H7 (cell line): ENCODE data around the gene ERGIC1. TPM values are rescaled to one million over a fixed set of nuclear protein-coding genes. Genes with fewer than 3 reads are reported as not detected.
"Not testable (repeated sequence)": the region's sequence is repeated elsewhere in the genome, so short reads cannot be mapped to it uniquely, and the experiment has no call there.

ENCODE experiments used
- DNase-seq: peaks from one replicate; pipeline ENCODE4 v3.0.0; 2012
- H3K27me3 ChIP-seq: 2 replicates; pipeline ENCODE4 v1.6.0; 2011; ENCODE audit warnings: mild to moderate bottlenecking, low read length; ENCODE audit not compliant: control insufficient read depth, insufficient read depth
- H3K36me3 ChIP-seq: replicated peaks from 2 replicates; pipeline ENCODE4 v1.5.1; 2011; ENCODE audit warnings: low read length; ENCODE audit not compliant: control insufficient read depth, insufficient read depth
- H3K4me3 ChIP-seq: 2 replicates; pipeline ENCODE4 v1.5.1; 2011; ENCODE audit warnings: low read depth, mild to moderate bottlenecking, control low read depth, low read length, moderate library complexity; ENCODE audit not compliant: insufficient read depth
- total RNA-seq: library from RNA; depleted of rRNA; stranded (reverse); fragments of >200 nt; shearing (Covaris generic); gene quantifications from 2 replicates; pipeline ENCODE4 v1.2.3, GENCODE V29; 2014

The ERGIC1 gene
- total RNA-seq, 1 experiment from 2014 or later = 102 TPM

DNA sequence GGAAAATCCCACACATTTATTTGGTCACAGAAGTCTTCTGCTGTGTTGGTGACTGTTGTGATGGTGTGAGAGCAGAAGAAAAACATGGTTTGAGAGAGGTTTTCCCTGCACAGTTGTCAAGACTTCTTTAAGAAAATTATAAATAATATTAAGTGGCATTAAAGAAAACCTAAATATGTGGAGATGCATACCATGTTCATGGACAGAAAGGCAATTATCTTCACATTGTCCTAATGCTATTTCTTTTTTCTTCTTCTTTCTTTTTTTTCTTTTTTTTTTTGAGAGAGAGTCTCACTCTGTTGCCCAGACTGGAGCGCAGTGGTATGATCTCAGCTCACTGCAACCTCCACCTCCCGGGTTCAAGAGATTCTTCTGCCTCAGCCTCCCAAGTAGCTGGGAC, 24.3 kb upstream of the ERGIC1 start:
- H3K27me3 ChIP-seq = no peaks in the 10 kb centered on the region
- no peak for DNase-seq
- no peak overlapping the region for H3K4me3 ChIP-seq
- H3K36me3 ChIP-seq = no peaks in the 10 kb centered on the region

GRCh38 chr5:172810996-172811395, 23.1 kb upstream of the ERGIC1 start:
- not testable (repeated sequence) for H3K27me3 ChIP-seq, H3K4me3 ChIP-seq, DNase-seq, H3K36me3 ChIP-seq

DNA sequence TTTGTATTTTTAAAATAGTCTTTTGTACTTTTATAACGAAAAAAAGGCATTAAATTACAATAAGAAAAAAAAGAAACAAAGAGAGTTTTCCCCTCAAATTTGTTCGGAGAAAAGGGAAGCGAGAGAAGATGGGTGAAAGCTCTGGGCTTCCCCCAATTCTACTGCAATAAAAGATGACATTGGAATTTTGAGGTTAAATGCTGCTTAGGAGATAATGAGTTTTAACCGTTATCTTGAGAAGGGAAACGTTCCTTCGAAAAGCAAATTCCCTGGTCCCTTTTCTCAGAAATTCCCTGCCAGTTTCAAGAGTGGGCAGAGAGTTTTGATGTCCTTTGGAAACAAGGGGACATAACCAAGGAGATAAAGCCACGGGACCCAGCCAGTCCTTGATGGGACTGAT, 18.4 kb upstream of the ERGIC1 start:
- no peaks in the 10 kb centered on the region for H3K36me3 ChIP-seq
- DNase-seq = no peak
- no peaks in the 10 kb centered on the region for H3K27me3 ChIP-seq
- no peak overlapping the region for H3K4me3 ChIP-seq

GRCh38 chr5:172816925-172817562, 17.0 kb upstream of the ERGIC1 start:
- DNase-seq = no peak
- Histone ChIP-seq H3K36me3 (no peaks in the 10 kb centered on the region), H3K4me3 (no peak overlapping the region), H3K27me3 (peaks cover 2% of the 10 kb centered on the region; the same call in 1 of the 2 replicates)

GRCh38 chr5:172817664-172818063, 16.4 kb upstream of the ERGIC1 start:
- DNase-seq = no peak
- no peak overlapping the region for H3K4me3 ChIP-seq
- H3K36me3 ChIP-seq = no peaks in the 10 kb centered on the region
- peaks cover 2% of the 10 kb centered on the region; the same call in 1 of the 2 replicates for H3K27me3 ChIP-seq

GRCh38 chr5:172818081-172818480, 16.0 kb upstream of the ERGIC1 start:
- no peak for DNase-seq
- Histone ChIP-seq H3K36me3 (no peaks in the 10 kb centered on the region), H3K4me3 (no peak overlapping the region)

GRCh38 chr5:172819569-172819968, 14.5 kb upstream of the ERGIC1 start:
- no peak overlapping the region for H3K4me3 ChIP-seq
- H3K36me3 ChIP-seq = no peaks in the 10 kb centered on the region
- peaks cover 2% of the 10 kb centered on the region; the same call in 1 of the 2 replicates for H3K27me3 ChIP-seq
- DNase-seq = no peak

More at GRCh38 chr5:172818081-172818480, 16.0 kb upstream of the ERGIC1 start:
- H3K27me3 ChIP-seq = peaks cover 2% of the 10 kb centered on the region; the same call in 1 of the 2 replicates

DNA sequence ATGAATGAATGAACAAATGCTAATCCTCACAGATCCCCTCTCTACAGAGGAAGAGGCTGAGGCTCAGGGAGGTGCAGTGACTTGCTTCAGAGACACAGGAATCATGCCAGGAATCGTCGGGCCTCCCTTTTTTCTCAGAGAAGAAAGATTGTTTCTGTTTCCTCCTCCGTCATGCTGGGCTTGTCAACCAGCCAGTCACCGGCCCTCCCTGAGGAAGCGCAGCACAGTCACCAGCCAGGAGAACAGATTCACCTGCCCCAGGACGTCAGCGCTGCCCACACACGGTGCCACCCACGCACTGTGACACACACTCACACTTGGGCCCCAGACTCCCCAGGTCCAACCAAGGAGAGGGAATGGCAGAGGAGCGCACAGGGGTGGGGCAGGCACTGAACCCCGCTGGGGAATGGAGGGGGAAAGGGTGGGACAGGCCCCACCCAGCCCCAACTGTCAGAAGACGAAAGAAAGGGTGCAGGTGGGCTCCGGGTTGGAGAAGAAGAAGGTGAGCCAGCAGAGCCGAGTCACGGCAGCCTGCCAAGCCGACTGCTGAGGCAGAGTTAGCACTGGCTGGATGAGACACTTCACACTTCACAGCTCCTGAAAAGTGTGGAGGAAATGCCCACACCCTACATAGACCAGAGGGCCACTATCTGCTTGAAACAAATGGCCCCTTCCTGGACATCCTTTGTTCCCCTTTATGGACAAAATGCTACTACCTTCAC, 13.8 kb upstream of the ERGIC1 start:
- H3K27me3 ChIP-seq = peaks cover 2% of the 10 kb centered on the region; the same call in 1 of the 2 replicates
- H3K36me3 ChIP-seq = no peaks in the 10 kb centered on the region
- DNase-seq = no peak
- no peak overlapping the region for H3K4me3 ChIP-seq

DNA sequence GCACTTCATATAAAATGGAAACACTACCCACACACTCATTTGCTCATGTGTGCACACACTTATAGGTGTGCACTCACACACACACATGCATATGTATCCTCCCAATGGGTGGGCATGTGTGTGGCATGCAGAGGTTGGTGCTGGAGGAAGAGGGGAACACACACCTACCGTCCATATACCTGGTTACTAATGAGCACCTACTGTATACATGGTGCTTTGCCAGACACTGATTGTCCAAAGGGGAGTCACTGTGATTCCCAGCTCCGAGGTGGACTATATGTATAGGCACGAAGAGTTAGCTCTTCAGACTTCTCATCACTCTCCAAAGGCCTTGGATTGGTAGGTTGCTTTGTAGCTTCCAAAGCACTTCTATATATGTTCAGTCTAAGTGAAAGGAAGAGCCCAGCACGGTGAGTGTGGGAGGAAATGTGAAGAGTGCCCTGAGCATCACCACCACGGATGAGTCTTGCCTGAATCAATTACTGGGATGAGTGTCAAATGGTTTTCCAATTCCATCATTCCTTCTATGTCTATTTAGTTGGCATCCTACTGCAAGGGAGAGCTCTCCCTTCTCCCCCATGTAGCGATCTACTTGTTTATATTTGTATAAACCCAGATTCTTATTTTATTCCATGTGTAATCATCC, 12.6 kb upstream of the ERGIC1 start:
- Histone ChIP-seq H3K27me3 (peaks cover 2% of the 10 kb centered on the region; the same call in 1 of the 2 replicates), H3K4me3 (no peak overlapping the region), H3K36me3 (no peaks in the 10 kb centered on the region)
- no peak for DNase-seq

DNA sequence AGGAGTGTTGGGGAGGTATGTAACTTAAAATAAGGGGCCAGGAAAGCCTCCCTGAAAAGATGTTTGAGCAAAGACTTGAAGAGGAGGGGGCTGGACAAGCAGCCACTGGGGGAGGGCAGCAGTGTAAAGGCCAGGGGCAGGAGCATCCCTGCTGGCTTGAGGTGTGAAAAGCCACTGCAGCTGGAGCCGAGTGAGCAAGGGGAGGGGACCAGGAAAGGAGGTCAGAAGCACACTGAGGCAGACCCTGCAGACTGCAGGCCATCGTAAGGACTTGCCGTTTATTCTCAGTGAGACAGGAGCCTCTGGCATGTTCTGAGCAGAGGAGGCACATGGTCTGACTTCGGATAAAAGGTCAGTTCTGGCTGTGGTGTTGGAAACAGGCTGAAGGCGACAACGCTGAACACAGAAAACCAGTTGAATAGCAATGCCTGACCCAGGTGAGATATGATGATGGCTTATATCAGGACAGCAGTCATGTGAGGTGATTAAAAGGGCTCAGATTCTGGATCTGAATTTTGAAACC, 10.2 kb upstream of the ERGIC1 start:
- DNase-seq = no peak

DNA sequence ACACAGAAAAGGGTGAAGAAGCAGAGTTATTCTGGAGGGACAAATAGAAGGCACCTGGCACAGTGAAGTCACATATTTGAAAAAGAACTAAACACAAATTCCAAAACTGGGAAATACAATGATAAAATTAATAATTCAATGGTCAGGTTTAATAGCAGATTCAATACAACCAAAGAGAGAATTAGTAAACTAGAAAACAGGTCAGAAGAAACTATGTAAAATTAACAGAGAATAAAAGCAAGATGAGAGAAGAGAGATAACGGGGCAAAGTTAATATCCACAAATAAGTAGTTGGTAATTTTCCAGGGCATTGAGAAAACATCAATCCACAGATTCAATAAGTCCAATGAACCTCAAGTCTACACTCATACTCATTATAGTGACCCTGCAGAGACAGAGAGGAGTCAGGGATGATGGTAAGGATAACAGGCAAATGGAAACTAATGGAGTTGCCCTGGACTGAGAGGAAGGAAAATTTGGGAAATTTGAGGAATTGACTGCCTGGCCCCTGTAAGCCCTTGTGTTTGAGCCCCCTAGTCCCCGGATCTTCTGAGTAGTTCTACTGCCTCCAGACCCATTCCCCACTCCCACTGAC, 8.3 kb upstream of the ERGIC1 start:
- no peak overlapping the region for H3K4me3 ChIP-seq
- H3K27me3 ChIP-seq = peaks cover 2% of the 10 kb centered on the region; the same call in 1 of the 2 replicates
- H3K36me3 ChIP-seq = no peaks in the 10 kb centered on the region
- no peak for DNase-seq

More for the DNA sequence above, 10.2 kb upstream of the ERGIC1 start:
- H3K27me3 ChIP-seq = peaks cover 2% of the 10 kb centered on the region; the same call in 1 of the 2 replicates
- H3K36me3 ChIP-seq = no peaks in the 10 kb centered on the region
- no peak overlapping the region for H3K4me3 ChIP-seq

DNA sequence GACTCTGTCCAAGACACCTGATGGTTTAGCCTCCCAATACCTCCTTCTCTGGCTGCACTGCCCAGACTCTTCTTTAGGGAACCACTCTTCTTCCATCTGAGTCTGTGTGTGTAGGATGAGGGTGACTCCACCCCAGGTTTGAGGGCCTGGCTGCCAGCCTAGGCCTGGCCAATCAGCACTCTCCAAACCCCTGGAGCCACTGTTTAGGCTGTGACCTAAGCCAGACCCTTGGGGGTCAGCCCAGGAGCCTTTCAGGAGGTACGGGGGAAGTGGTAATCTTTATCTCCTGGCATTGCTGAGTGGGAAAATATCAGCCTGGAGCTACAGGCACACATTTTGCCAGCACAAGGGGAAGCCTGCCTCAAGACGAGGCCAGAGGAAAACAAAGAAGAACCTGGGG, 6.2 kb upstream of the ERGIC1 start:
- Histone ChIP-seq H3K4me3 (no peak overlapping the region), H3K36me3 (no peaks in the 10 kb centered on the region), H3K27me3 (no peaks in the 10 kb centered on the region)
- peak; percentile 70 for DNase-seq

DNA sequence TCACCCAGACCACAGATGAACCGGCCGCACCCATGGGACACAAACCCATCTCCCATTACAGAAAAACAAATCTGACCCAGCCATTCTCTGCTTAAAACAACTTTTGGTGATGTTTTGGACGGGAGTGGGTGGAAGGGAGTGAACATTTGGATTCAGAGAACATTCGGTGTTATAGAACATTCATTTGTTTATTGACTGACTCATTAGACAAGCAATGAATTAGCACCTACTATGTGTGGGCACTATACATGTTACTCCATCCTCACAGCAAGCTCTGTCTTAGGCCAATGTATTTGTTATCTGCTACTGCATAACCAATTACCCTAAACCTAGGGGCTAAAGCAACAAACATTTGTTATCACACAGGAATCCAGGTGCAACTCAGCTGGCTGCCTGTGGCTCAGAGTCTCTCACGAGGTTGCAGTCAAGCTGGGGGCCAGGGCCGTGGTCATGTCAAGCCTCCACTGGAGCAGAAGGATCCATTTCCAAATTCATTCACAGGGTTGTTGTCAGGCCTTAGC, 5.1 kb upstream of the ERGIC1 start:
- Histone ChIP-seq H3K4me3 (no peak overlapping the region), H3K36me3 (no peaks in the 10 kb centered on the region)
- DNase-seq = no peak

GRCh38 chr5:172830275-172830799, 3.7 kb upstream of the ERGIC1 start:
- no peaks in the 10 kb centered on the region for H3K36me3 ChIP-seq
- H3K27me3 ChIP-seq = no peaks in the 10 kb centered on the region
- H3K4me3 ChIP-seq = no peak overlapping the region
- DNase-seq = no peak

More for the DNA sequence above, 5.1 kb upstream of the ERGIC1 start:
- H3K27me3 ChIP-seq = no peaks in the 10 kb centered on the region
